NCI-H1417 treated with DMSO at 0.1 percent for 48 hours (cell line): ENCODE results near the gene KIF5C.

ENCODE experiments used
- DNase-seq: peaks from one replicate; lab custom pipeline; 2025; lab: John Stamatoyannopoulos, UW

The KIF5C gene

GRCh38 chr2:149044500-149044899 is 169.5 kb downstream of the KIF5C start:
- DNase-seq, result no peak

GRCh38 chr2:149047118-149047517 is 172.1 kb downstream of the KIF5C start:
- DNase-seq, result no peak

- DNase-seq, result no peak
Observed at GRCh38 chr2:149049142-149049541, 174.1 kb downstream of the KIF5C start.

- no peak for DNase-seq
Observed at GRCh38 chr2:149050188-149050587, 175.2 kb downstream of the KIF5C start.

- DNase-seq, result no peak
Observed at GRCh38 chr2:149055751-149056150, 180.7 kb downstream of the KIF5C start.

GRCh38 chr2:149056541-149057255 is 181.7 kb downstream of the KIF5C start:
- DNase-seq, result no peak

GRCh38 chr2:149057401-149057800 is 182.4 kb downstream of the KIF5C start:
- no peak for DNase-seq

- no peak for DNase-seq
Observed at GRCh38 chr2:149058936-149059335, 183.9 kb downstream of the KIF5C start.

GRCh38 chr2:149059822-149060221 is 184.8 kb downstream of the KIF5C start:
- DNase-seq, result no peak

GRCh38 chr2:149061133-149061745 is 186.2 kb downstream of the KIF5C start:
- no peak for DNase-seq

- no peak for DNase-seq
Observed at GRCh38 chr2:149062531-149062930, 187.5 kb downstream of the KIF5C start.

- DNase-seq, result no peak
Observed at GRCh38 chr2:149063177-149063576, 188.2 kb downstream of the KIF5C start.

- DNase-seq, result no peak
Observed at GRCh38 chr2:149064365-149064841, 189.4 kb downstream of the KIF5C start.

GRCh38 chr2:149064856-149065630 is 190.0 kb downstream of the KIF5C start:
- DNase-seq, result no peak

- DNase-seq, result no peak
Observed at GRCh38 chr2:149068225-149068995, 193.4 kb downstream of the KIF5C start.

- DNase-seq, result no peak
Observed at GRCh38 chr2:149068996-149069888, 194.2 kb downstream of the KIF5C start.

- DNase-seq, result no peak
Observed at GRCh38 chr2:149070681-149071320, 195.8 kb downstream of the KIF5C start.

- DNase-seq, result no peak
Observed at GRCh38 chr2:149075105-149075504, 200.1 kb downstream of the KIF5C start.

- DNase-seq, result no peak
Observed at GRCh38 chr2:149075853-149076252, 200.8 kb downstream of the KIF5C start.
